ENCODE results near the gene NPR2.

DNA sequence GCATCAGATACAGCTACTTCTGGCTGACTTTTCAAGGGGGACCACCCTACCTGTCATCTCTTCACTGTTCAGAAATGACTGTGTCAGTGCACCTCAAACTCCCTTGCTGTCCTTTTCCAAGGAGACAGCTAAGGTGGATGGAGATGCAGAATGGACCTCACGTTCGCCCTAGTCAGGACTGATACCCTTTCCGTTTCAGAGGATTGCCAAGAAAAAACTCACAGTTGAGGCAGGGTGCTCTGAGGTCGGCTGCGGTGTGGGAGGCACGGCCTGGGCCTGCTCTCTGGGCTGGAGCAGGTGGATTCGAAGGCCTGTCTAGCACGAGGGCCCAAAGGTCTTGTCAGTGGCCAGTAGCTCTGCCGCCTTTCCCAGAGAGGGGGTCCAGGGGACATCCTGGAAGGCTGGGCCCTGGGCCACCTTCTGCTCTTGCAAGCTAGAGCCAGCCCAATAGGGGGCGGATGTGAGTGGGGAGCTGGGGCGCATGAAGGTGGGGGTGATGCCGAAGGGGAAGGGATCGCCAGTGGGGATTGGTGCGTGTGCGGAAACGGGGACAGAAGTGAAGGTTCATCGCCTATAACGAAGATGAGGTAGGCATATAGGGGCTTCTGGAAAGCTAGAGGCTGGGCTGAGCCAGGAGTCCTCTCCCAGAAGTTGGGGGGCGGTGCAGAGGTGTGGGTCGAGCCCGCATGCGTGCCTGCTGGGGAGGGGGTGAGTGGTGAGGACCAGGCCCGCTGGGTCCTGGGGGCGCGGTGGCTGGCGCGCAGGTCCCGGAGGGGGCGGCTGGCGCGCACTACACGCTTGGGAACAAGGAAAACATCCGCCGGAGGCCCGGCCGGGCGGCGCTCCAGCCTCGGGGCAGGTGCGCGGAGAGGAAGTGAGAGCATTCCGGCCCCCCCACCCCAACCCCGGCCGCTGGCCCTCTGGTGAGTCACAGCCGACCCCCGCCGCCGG, 34.8 kb upstream of the NPR2 start:
- TF ChIP-seq POLR2A (IDR thresholded peaks at IDR 0.05; ENCODE audit: low read length) (peak; percentile 28), GATA1 (IDR thresholded peaks at IDR 0.05; ENCODE audit: low read depth, low read length) (no peak)

Measured in erythroblast (primary cell).